A673 (cell line): ENCODE measurements around the gene ATP1A2. TPM values are rescaled to one million over a fixed set of nuclear protein-coding genes. Genes with fewer than 3 reads are reported as not detected.

Source experiments
- BruUV-seq: library from RNA; stranded (reverse); fragments of 400-500 nt; replicated peaks from 2 replicates; lab custom pipeline; 2021; lab: Mats Ljungman, UMichigan
- CTCF ChIA-PET: fragments of 300-600 bp; sonication (Branson Sonifier 250); formaldehyde crosslinking; loops from one replicate; lab custom pipeline; 2022; ENCODE audit warnings: antibody characterized with exemption; lab: Charles Lee
- POLR2A ChIA-PET: fragments of 300-600 bp; sonication (Branson Sonifier 250); formaldehyde crosslinking; loops from one replicate; lab custom pipeline; 2022; ENCODE audit warnings: antibody characterized with exemption; ENCODE audit not compliant: low non-redundant PET; lab: Charles Lee
- DNase-seq: peaks from one replicate; pipeline ENCODE4 v3.0.0-alpha.2; 2015; ENCODE audit warnings: low spot score
- H3K27ac ChIP-seq: fragments of 200-600 bp; sonication (generic); 2 replicates; pipeline ENCODE4 v1.5.1; 2016; ENCODE audit warnings: mixed run types, low read depth, mild to moderate bottlenecking, mixed read lengths, antibody characterized with exemption, low read length; ENCODE audit not compliant: poor library complexity, severe bottlenecking
- H3K27me3 ChIP-seq: fragments of 200-600 bp; sonication (generic); replicated peaks from 2 replicates; pipeline ENCODE4 v1.6.1; 2017; ENCODE audit warnings: mixed run types, low read depth, mild to moderate bottlenecking, mixed read lengths, antibody characterized with exemption, low read length; ENCODE audit not compliant: insufficient read depth, poor library complexity
- H3K36me3 ChIP-seq: fragments of 200-600 bp; sonication (generic); 2 replicates; pipeline ENCODE4 v1.6.1; 2016; ENCODE audit warnings: mixed run types, mild to moderate bottlenecking, mixed read lengths, antibody characterized with exemption, low read length; ENCODE audit not compliant: insufficient read depth, poor library complexity, severe bottlenecking
- H3K4me1 ChIP-seq: fragments of 200-600 bp; sonication (generic); 2 replicates; pipeline ENCODE4 v1.6.1; 2017; ENCODE audit warnings: mixed run types, mild to moderate bottlenecking, mixed read lengths, antibody characterized with exemption, low read length; ENCODE audit not compliant: insufficient read depth, poor library complexity, severe bottlenecking
- H3K4me3 ChIP-seq: fragments of 200-600 bp; sonication (generic); 2 replicates; pipeline ENCODE4 v1.5.1; 2016; ENCODE audit warnings: low read depth, mixed run types, mild to moderate bottlenecking, mixed read lengths, low read length; ENCODE audit not compliant: poor library complexity, severe bottlenecking
- H3K9me3 ChIP-seq: fragments of 200-600 bp; sonication (generic); 2 replicates; pipeline ENCODE4 v1.6.1; 2016; ENCODE audit warnings: mixed run types, low read depth, mild to moderate bottlenecking, mixed read lengths, antibody characterized with exemption, low read length; ENCODE audit not compliant: poor library complexity, severe bottlenecking
- EZH2 ChIP-seq: fragments of 200-600 bp; sonication (generic); IDR thresholded peaks from 2 replicates; pipeline ENCODE4 v1.6.1; 2017; ENCODE audit warnings: borderline replicate concordance, low read depth, mild to moderate bottlenecking, mixed read lengths, antibody characterized with exemption, low read length; ENCODE audit not compliant: poor library complexity, severe bottlenecking
- intact Hi-C: fragments of 100-400 bp; cut with micrococcal nuclease; formaldehyde crosslinking; loops from one replicate; pipeline ENCODE4 v1.10.0; 2022; ENCODE audit not compliant: unreplicated experiment
- total RNA-seq: library from RNA; stranded (reverse); gene quantifications from 2 replicates; pipeline ENCODE4 v1.2.3, GENCODE V29; 2021
- TF ChIP-seq, protein P1 (sequence below): fragments of 300-800, 200-600 bp; sonication (generic); conservative IDR thresholded peaks from 2 replicates; pipeline ENCODE4 v1.5.1; 2017; ENCODE audit warnings: low read depth, mild to moderate bottlenecking, antibody characterized with exemption, low read length, moderate library complexity, mixed read lengths

ATP1A2 gene
- total RNA-seq, 1 experiment from 2014 or later = not detected

DNA sequence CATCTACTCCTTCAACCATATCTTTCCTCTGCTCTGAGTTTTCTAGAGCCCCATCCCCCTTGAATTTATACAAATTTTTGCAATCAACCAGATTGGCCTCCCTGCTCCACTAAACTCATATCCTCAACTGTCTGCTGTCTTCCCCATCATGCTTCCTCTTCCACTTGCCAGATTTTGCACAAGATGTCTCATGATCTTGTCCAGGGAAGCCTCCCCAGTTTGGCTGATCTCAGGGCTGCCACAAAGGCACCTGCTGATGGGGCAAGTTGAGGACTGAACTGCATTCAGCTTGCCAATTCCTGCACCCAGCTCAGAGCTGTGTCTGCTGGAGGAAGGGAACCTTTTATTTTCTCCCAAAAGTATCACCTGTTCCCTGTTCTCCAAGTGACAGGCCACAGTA lies 38.1 kb upstream of the ATP1A2 start:
- Histone ChIP-seq H3K27me3 (peaks cover 39% of the 10 kb centered on the region), H3K4me1 (no peaks in the 10 kb centered on the region), H3K36me3 (no peaks in the 10 kb centered on the region), H3K4me3 (no peak overlapping the region), H3K27ac (no peak overlapping the region), H3K9me3 (no peaks in the 10 kb centered on the region)
- CTCF ChIA-PET = interaction anchor here (1.1 to 2.5 kb wide), 3 partner anchors 20 to 70 kb away, joined by 3 to 17 read pairs (median 4); no protein-coding TSS in a partner anchor
- no peak for DNase-seq
- intact Hi-C loops = loop anchor here (5.0 kb wide), 1 partner anchor 140 kb away; no protein-coding TSS in a partner anchor
- no peak for TF ChIP-seq EZH2
- TF ChIP-seq, protein P1, sequence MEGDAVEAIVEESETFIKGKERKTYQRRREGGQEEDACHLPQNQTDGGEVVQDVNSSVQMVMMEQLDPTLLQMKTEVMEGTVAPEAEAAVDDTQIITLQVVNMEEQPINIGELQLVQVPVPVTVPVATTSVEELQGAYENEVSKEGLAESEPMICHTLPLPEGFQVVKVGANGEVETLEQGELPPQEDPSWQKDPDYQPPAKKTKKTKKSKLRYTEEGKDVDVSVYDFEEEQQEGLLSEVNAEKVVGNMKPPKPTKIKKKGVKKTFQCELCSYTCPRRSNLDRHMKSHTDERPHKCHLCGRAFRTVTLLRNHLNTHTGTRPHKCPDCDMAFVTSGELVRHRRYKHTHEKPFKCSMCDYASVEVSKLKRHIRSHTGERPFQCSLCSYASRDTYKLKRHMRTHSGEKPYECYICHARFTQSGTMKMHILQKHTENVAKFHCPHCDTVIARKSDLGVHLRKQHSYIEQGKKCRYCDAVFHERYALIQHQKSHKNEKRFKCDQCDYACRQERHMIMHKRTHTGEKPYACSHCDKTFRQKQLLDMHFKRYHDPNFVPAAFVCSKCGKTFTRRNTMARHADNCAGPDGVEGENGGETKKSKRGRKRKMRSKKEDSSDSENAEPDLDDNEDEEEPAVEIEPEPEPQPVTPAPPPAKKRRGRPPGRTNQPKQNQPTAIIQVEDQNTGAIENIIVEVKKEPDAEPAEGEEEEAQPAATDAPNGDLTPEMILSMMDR = no peak
- no TSS peak for BruUV-seq
- POLR2A ChIA-PET = no interaction called here

- ChIA-PET CTCF (interaction anchor here (0.6 to 2.5 kb wide), 11 partner anchors 9 to 173 kb away, joined by 3 to 17 read pairs (median 3); partner anchors contain the start of genes IGSF8 and KCNJ10), POLR2A (no interaction called here)
- BruUV-seq = no TSS peak
- Histone ChIP-seq H3K4me1 (no peaks in the 10 kb centered on the region), H3K4me3 (no peak overlapping the region), H3K9me3 (no peaks in the 10 kb centered on the region), H3K27ac (no peak overlapping the region), H3K36me3 (no peaks in the 10 kb centered on the region), H3K27me3 (peaks cover 47% of the 10 kb centered on the region)
- intact Hi-C loops = loop anchor here (5.0 kb wide), 1 partner anchor 141 kb away; no protein-coding TSS in a partner anchor
- DNase-seq = peak; percentile 66
- TF ChIP-seq, protein P1 = peak; percentile 95
- TF ChIP-seq EZH2 = no peak
Measured at GRCh38 chr1:160078512-160079195, 36.9 kb upstream of the ATP1A2 start.

DNA sequence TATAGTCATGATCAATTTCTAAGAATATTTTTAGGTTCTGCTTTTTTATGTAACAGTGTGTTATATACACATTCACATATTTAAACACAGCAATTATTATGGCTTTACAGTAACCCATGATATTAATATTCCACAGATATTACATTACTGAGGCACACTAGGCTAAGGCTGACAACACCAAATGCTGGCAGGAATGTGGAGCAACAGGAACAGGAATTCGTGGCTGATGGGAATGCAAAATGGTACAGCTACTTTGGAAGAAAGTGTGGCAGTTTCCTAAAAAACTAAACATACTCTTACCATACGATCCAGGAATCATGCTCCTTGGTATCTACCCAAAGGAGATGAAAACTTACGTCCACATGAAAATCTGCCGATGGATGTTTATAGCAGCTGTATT lies 36.1 kb upstream of the ATP1A2 start:
- H3K9me3 ChIP-seq = no peaks in the 10 kb centered on the region
- H3K36me3 ChIP-seq = no peaks in the 10 kb centered on the region
- TF ChIP-seq EZH2 = peak; percentile 20
- TF ChIP-seq, protein P1 = no peak
- no peaks in the 10 kb centered on the region for H3K4me1 ChIP-seq
- ChIA-PET CTCF (interaction anchor here (1.1 to 2.5 kb wide), 4 partner anchors 22 to 172 kb away, joined by 3 to 17 read pairs (median 6); no protein-coding TSS in a partner anchor), POLR2A (no interaction called here)
- no peak overlapping the region for H3K4me3 ChIP-seq
- no peak for DNase-seq
- intact Hi-C loops = loop anchor here (5.0 kb wide), 1 partner anchor 142 kb away; no protein-coding TSS in a partner anchor
- H3K27me3 ChIP-seq = peaks cover 47% of the 10 kb centered on the region
- H3K27ac ChIP-seq = no peak overlapping the region
- BruUV-seq = no TSS peak
